Loucy (cell line): ENCODE measurements around the gene PIGP.

Experiments
- H2AFZ ChIP-seq: fragments of 200-600 bp; sonication (generic); 2 replicates; pipeline ENCODE4 v1.6.0; 2016; ENCODE audit warnings: antibody characterized with exemption, mild to moderate bottlenecking, low read length, moderate library complexity
- H3F3A ChIP-seq: fragments of 200-600 bp; 2 replicates; pipeline ENCODE4 v1.6.0; 2016; ENCODE audit warnings: antibody characterized with exemption, low read depth, mild to moderate bottlenecking
- H3K27me3 ChIP-seq: fragments of 200-600 bp; sonication (generic); 2 replicates; pipeline ENCODE4 v1.6.1; 2014; ENCODE audit warnings: low read length, mild to moderate bottlenecking; ENCODE audit not compliant: insufficient read depth, poor library complexity, severe bottlenecking
- H3K36me3 ChIP-seq: fragments of 200-600 bp; sonication (generic); 2 replicates; pipeline ENCODE4 v1.6.1; 2016; ENCODE audit warnings: low read length; ENCODE audit not compliant: insufficient read depth
- H3K4me1 ChIP-seq: fragments of 200-600 bp; sonication (generic); 2 replicates; pipeline ENCODE4 v1.5.1; 2014; ENCODE audit warnings: low read length, mild to moderate bottlenecking; ENCODE audit not compliant: insufficient read depth, poor library complexity, severe bottlenecking
- H3K4me2 ChIP-seq: fragments of 200-600 bp; sonication (generic); 2 replicates; pipeline ENCODE4 v1.6.0; 2014; ENCODE audit warnings: antibody characterized with exemption, low read length, low read depth, mild to moderate bottlenecking; ENCODE audit not compliant: poor library complexity, severe bottlenecking
- H3K4me3 ChIP-seq: fragments of 200-600 bp; sonication (generic); 2 replicates; pipeline ENCODE4 v1.5.1; 2014; ENCODE audit warnings: low read length, mild to moderate bottlenecking, mixed read lengths; ENCODE audit not compliant: poor library complexity, severe bottlenecking
- H3K79me2 ChIP-seq: fragments of 200-600 bp; sonication (generic); 2 replicates; pipeline ENCODE4 v1.6.1; 2014; ENCODE audit warnings: low read length; ENCODE audit not compliant: insufficient read depth
- H3K9ac ChIP-seq: fragments of 200-600 bp; sonication (generic); 2 replicates; pipeline ENCODE4 v1.6.0; 2014; ENCODE audit warnings: mild to moderate bottlenecking, low read depth, low read length, moderate library complexity; ENCODE audit not compliant: poor library complexity, severe bottlenecking
- H3K9me2 ChIP-seq: fragments of 200-600 bp; sonication (generic); replicated peaks from 2 replicates; pipeline ENCODE4 v1.6.1; 2016; ENCODE audit warnings: low read depth, low read length, mixed read lengths
- H3K9me3 ChIP-seq: fragments of 200-600 bp; sonication (generic); 2 replicates; pipeline ENCODE4 v1.6.1; 2014; ENCODE audit warnings: mild to moderate bottlenecking, antibody characterized with exemption, low read length, low read depth; ENCODE audit not compliant: insufficient read depth
- H4K20me1 ChIP-seq: fragments of 200-600 bp; sonication (generic); 2 replicates; pipeline ENCODE4 v1.6.0; 2014; ENCODE audit warnings: antibody characterized with exemption, low read length, mild to moderate bottlenecking; ENCODE audit not compliant: insufficient read depth, poor library complexity, severe bottlenecking
- EZH2phosphoT487 ChIP-seq: fragments of 200-600 bp; IDR thresholded peaks from 2 replicates; pipeline ENCODE4 v1.6.1; 2018; ENCODE audit warnings: antibody characterized with exemption, mild to moderate bottlenecking, moderate library complexity, borderline replicate concordance
- TF ChIP-seq, protein P1 (sequence below): fragments of 200-600 bp; sonication (generic); conservative IDR thresholded peaks from 2 replicates; pipeline ENCODE4 v1.5.1; 2014; ENCODE audit warnings: mild to moderate bottlenecking, antibody characterized with exemption, low read length

The PIGP gene

DNA sequence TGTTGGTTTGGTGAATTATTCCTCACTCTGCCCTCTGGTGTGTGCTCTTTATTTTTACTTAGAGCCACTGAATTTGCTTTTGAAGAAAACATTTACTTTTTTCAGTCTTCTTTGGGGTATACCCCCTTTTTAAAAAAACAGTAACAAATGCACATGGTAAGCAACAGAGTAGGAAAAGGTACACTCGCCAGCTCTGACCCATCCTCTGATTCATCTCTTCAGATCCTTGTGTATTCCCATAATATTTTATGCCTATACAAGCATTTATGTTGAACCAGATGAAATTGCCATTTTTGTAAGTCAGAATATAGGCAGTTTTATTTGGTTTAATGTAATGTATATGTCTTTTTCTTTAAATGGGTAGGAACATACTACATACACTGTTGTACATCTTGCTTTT is 28.5 kb upstream of the PIGP start:
- peaks cover 2% of the 10 kb centered on the region; the same call in 1 of the 2 replicates for H3K79me2 ChIP-seq
- H3K4me2 ChIP-seq = no peak overlapping the region
- peaks cover 37% of the 10 kb centered on the region for H3K36me3 ChIP-seq
- H2AFZ ChIP-seq = no peak overlapping the region
- H3K9me3 ChIP-seq = no peaks in the 10 kb centered on the region
- no peaks in the 10 kb centered on the region for H4K20me1 ChIP-seq
- H3K9ac ChIP-seq = no peak overlapping the region
- TF ChIP-seq, protein P1, sequence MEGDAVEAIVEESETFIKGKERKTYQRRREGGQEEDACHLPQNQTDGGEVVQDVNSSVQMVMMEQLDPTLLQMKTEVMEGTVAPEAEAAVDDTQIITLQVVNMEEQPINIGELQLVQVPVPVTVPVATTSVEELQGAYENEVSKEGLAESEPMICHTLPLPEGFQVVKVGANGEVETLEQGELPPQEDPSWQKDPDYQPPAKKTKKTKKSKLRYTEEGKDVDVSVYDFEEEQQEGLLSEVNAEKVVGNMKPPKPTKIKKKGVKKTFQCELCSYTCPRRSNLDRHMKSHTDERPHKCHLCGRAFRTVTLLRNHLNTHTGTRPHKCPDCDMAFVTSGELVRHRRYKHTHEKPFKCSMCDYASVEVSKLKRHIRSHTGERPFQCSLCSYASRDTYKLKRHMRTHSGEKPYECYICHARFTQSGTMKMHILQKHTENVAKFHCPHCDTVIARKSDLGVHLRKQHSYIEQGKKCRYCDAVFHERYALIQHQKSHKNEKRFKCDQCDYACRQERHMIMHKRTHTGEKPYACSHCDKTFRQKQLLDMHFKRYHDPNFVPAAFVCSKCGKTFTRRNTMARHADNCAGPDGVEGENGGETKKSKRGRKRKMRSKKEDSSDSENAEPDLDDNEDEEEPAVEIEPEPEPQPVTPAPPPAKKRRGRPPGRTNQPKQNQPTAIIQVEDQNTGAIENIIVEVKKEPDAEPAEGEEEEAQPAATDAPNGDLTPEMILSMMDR = no peak
- no peak for TF ChIP-seq EZH2phosphoT487
- no peaks in the 10 kb centered on the region for H3F3A ChIP-seq
- H3K27me3 ChIP-seq = no peaks in the 10 kb centered on the region
- no peak overlapping the region for H3K4me3 ChIP-seq
- no peaks in the 10 kb centered on the region for H3K4me1 ChIP-seq
- no peaks in the 10 kb centered on the region for H3K9me2 ChIP-seq

DNA sequence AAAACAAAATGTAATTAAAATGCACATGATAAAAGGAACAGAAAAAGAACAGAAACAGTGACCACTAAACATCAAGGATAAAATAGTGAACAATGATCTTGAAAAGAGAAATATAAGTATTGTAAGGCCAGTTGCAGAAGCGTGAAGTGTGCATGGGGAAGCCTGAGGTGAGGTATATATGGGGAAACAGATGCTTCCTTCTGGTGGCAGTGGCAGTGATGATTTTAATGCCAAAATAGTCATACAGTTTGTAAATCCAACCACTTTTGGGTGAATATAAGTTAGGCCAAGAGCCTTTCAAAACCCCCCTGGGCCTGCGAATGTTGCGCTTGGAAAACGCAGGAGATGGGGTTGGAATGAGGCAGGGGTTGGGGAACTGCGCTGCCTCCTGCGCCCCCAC is 27.4 kb upstream of the PIGP start:
- no peaks in the 10 kb centered on the region for H3K9me2 ChIP-seq
- H3K4me3 ChIP-seq = no peak overlapping the region
- H3F3A ChIP-seq = no peaks in the 10 kb centered on the region
- H3K9me3 ChIP-seq = no peaks in the 10 kb centered on the region
- peaks cover 6% of the 10 kb centered on the region; the same call in 1 of the 2 replicates for H3K79me2 ChIP-seq
- H3K36me3 ChIP-seq = peaks cover 47% of the 10 kb centered on the region
- H2AFZ ChIP-seq = no peak overlapping the region
- no peaks in the 10 kb centered on the region for H3K4me1 ChIP-seq
- TF ChIP-seq EZH2phosphoT487 = no peak
- TF ChIP-seq, protein P1 = no peak
- H3K9ac ChIP-seq = no peak overlapping the region
- no peaks in the 10 kb centered on the region for H3K27me3 ChIP-seq
- H4K20me1 ChIP-seq = no peaks in the 10 kb centered on the region
- H3K4me2 ChIP-seq = no peak overlapping the region

- H4K20me1 ChIP-seq = peaks cover 3% of the 10 kb centered on the region
- H3K4me1 ChIP-seq = no peaks in the 10 kb centered on the region
- H2AFZ ChIP-seq = no peak overlapping the region
- no peak overlapping the region for H3K4me3 ChIP-seq
- no peaks in the 10 kb centered on the region for H3K9me2 ChIP-seq
- H3K79me2 ChIP-seq = peaks cover 14% of the 10 kb centered on the region; the same call in 1 of the 2 replicates
- no peaks in the 10 kb centered on the region for H3F3A ChIP-seq
- TF ChIP-seq, protein P1 = no peak
- TF ChIP-seq EZH2phosphoT487 = no peak
- no peaks in the 10 kb centered on the region for H3K27me3 ChIP-seq
- no peak overlapping the region for H3K4me2 ChIP-seq
- no peaks in the 10 kb centered on the region for H3K9me3 ChIP-seq
- peaks cover 63% of the 10 kb centered on the region for H3K36me3 ChIP-seq
- no peak overlapping the region for H3K9ac ChIP-seq
These were observed 25.9 kb upstream of the PIGP start for GRCh38 chr21:37098751-37099150.
